KMS-11 (cell line): ENCODE results near the gene DENND1A.
A peak's percentile ranks its signal among the peaks of the same experiment; 100 is the strongest.
"Not testable (repeated sequence)": the region's sequence is repeated elsewhere in the genome, so short reads cannot be mapped to it uniquely, and the experiment has no call there.

Source experiments
- H2AFZ ChIP-seq: fragments of 200-600 bp; sonication (generic); 2 replicates; pipeline ENCODE4 v1.6.1; 2016; ENCODE audit warnings: antibody characterized with exemption, mixed run types, low read depth
- H3K27ac ChIP-seq: fragments of 200-600 bp; sonication (generic); 2 replicates; pipeline ENCODE4 v1.6.1; 2016; ENCODE audit warnings: mild to moderate bottlenecking, mixed run types
- H3K27me3 ChIP-seq: fragments of 200-600 bp; sonication (generic); 2 replicates; pipeline ENCODE4 v1.6.1; 2017; ENCODE audit warnings: mild to moderate bottlenecking, low read depth, mixed run types, moderate library complexity; ENCODE audit not compliant: insufficient read depth
- H3K36me3 ChIP-seq: fragments of 200-600 bp; sonication (generic); 2 replicates; pipeline ENCODE4 v1.6.1; 2017; ENCODE audit warnings: mild to moderate bottlenecking, mixed run types; ENCODE audit not compliant: insufficient read depth
- H3K4me1 ChIP-seq: fragments of 200-600 bp; sonication (generic); 2 replicates; pipeline ENCODE4 v1.6.1; 2016; ENCODE audit warnings: mild to moderate bottlenecking, low read depth, mixed run types; ENCODE audit not compliant: poor library complexity, severe bottlenecking
- H3K4me2 ChIP-seq: fragments of 200-600 bp; sonication (generic); 2 replicates; pipeline ENCODE4 v1.7.0; 2016; ENCODE audit warnings: mild to moderate bottlenecking, mixed run types
- H3K4me3 ChIP-seq: fragments of 200-600 bp; sonication (generic); IDR thresholded peaks from 2 replicates; pipeline ENCODE4 v1.6.1; 2017; ENCODE audit warnings: low read depth, low read length, mixed read lengths; ENCODE audit not compliant: insufficient read depth
- H3K79me2 ChIP-seq: fragments of 200-600 bp; sonication (generic); 2 replicates; pipeline ENCODE4 v1.6.1; 2016; ENCODE audit warnings: low read depth, mixed run types; ENCODE audit not compliant: insufficient read depth
- H3K9ac ChIP-seq: fragments of 200-600 bp; sonication (generic); 2 replicates; pipeline ENCODE4 v1.6.1; 2016; ENCODE audit warnings: mild to moderate bottlenecking, mixed run types
- H4K20me1 ChIP-seq: fragments of 200-600 bp; sonication (generic); 2 replicates; pipeline ENCODE4 v1.6.1; 2016; ENCODE audit warnings: mild to moderate bottlenecking, mixed run types; ENCODE audit not compliant: insufficient read depth
- TF ChIP-seq, protein P1 (sequence below): fragments of 200-600 bp; sonication (generic); conservative IDR thresholded peaks from 2 replicates; pipeline ENCODE4 v1.6.1; 2017; ENCODE audit warnings: low read depth, mild to moderate bottlenecking, antibody characterized with exemption, low read length, moderate library complexity, mixed read lengths

Gene DENND1A, protein sequence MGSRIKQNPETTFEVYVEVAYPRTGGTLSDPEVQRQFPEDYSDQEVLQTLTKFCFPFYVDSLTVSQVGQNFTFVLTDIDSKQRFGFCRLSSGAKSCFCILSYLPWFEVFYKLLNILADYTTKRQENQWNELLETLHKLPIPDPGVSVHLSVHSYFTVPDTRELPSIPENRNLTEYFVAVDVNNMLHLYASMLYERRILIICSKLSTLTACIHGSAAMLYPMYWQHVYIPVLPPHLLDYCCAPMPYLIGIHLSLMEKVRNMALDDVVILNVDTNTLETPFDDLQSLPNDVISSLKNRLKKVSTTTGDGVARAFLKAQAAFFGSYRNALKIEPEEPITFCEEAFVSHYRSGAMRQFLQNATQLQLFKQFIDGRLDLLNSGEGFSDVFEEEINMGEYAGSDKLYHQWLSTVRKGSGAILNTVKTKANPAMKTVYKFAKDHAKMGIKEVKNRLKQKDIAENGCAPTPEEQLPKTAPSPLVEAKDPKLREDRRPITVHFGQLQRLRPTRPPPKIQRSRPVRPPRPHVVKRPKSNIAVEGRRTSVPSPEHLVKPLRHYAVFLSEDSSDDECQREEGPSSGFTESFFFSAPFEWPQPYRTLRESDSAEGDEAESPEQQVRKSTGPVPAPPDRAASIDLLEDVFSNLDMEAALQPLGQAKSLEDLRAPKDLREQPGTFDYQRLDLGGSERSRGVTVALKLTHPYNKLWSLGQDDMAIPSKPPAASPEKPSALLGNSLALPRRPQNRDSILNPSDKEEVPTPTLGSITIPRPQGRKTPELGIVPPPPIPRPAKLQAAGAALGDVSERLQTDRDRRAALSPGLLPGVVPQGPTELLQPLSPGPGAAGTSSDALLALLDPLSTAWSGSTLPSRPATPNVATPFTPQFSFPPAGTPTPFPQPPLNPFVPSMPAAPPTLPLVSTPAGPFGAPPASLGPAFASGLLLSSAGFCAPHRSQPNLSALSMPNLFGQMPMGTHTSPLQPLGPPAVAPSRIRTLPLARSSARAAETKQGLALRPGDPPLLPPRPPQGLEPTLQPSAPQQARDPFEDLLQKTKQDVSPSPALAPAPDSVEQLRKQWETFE

DNA sequence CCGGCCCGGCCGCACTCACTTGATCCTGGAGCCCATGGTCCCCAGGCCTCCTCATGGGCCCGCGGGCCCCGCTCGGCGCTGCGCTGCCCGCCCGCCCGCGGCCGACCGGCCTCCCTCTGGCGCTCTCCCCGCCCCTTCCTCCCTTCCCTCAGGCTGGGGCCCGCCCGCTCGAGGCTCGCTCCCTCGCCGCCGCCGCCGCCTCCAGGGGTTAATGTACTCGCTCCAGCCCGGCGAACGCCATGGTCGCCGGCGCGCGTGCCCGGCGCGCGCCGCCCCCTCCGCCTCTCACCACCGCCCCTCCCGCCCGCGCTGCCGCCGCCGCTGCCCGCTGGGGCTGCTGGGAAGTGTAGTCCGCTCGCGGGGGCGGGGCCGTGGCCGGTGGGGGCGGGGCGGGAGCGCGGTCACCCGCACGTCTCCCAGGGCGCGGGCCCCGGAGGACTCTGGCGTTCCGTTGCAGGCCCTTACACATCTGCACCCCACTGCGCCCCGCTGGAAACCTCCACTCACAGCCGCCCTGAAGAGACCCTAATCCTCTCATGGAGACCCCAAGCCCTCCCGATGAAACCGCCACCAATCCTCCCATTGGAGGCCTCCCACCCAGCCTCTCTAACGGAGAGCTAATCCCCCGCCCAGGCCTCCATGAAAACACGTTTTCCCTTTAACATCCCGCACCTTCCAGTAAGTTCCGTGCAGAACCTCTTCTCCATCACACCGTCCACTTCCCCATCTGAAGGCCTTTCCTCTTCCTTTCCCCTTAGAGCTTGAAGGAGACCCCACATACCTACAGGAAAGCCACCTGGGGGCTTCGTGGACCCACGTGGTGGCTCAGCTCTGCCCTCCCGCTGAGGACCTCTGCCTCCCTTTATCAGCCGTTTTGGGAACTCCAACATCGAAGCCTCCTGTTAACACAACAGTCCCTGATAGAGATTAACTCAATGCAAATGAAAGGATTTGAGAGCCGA lies at the start of gene DENND1A:
Gene DENND1A, minus strand, starts transcription at position 257 of the 962 bp plus-strand sequence. Its CDS starts 221 bp downstream, at position 36.
- Histone ChIP-seq H3K36me3 (no peaks in the 10 kb centered on the region), H3K4me2 (peak within 1 kb of the TSS; percentile 100), H2AFZ (peak within 1 kb of the TSS; percentile 95), H3K4me1 (peaks cover 34% of the 10 kb centered on the region), H3K9ac (peak within 1 kb of the TSS; percentile 49; the same call in 1 of the 2 replicates), H4K20me1 (no peaks in the 10 kb centered on the region), H3K27ac (peak within 1 kb of the TSS; percentile 35; the same call in 1 of the 2 replicates), H3K27me3 (no peaks in the 10 kb centered on the region), H3K4me3 (no peak within 1 kb of the TSS), H3K79me2 (peaks cover 20% of the 10 kb centered on the region; the same call in 1 of the 2 replicates)
- TF ChIP-seq, protein P1, sequence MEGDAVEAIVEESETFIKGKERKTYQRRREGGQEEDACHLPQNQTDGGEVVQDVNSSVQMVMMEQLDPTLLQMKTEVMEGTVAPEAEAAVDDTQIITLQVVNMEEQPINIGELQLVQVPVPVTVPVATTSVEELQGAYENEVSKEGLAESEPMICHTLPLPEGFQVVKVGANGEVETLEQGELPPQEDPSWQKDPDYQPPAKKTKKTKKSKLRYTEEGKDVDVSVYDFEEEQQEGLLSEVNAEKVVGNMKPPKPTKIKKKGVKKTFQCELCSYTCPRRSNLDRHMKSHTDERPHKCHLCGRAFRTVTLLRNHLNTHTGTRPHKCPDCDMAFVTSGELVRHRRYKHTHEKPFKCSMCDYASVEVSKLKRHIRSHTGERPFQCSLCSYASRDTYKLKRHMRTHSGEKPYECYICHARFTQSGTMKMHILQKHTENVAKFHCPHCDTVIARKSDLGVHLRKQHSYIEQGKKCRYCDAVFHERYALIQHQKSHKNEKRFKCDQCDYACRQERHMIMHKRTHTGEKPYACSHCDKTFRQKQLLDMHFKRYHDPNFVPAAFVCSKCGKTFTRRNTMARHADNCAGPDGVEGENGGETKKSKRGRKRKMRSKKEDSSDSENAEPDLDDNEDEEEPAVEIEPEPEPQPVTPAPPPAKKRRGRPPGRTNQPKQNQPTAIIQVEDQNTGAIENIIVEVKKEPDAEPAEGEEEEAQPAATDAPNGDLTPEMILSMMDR: no peak

GRCh38 chr9:123978981-123979380 lies 49.1 kb upstream of the DENND1A start:
- no peak overlapping the region for H3K9ac ChIP-seq
- TF ChIP-seq, protein P1: no peak
- no peaks in the 10 kb centered on the region for H3K36me3 ChIP-seq
- H3K27me3 ChIP-seq: no peaks in the 10 kb centered on the region
- no peak overlapping the region for H3K27ac ChIP-seq
- no peak overlapping the region for H3K4me2 ChIP-seq
- no peaks in the 10 kb centered on the region for H3K4me1 ChIP-seq
- H4K20me1 ChIP-seq: no peaks in the 10 kb centered on the region
- no peak overlapping the region for H3K4me3 ChIP-seq
- H2AFZ ChIP-seq: no peak overlapping the region
- H3K79me2 ChIP-seq: no peaks in the 10 kb centered on the region

DNA sequence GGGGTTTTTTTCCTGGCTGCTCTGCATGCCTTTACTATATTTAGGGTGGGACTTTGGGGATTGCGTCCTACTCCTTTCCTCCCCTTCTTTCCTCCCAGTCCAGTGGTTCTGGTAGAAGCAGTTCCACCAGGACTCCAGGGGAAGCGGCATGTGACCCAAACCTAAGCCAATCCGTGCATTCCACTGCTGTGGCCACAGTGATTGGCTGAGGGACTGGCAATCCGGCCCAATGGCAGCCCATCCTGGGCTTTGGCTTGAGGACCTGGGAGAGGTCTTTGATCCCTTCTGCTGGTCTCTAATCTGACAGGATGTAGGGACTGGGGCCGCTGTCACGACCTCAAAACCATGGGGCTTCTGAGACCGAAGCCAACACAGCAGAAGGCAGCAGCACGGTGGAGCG lies 46.7 kb upstream of the DENND1A start:
- H3K36me3 ChIP-seq, H3K4me3 ChIP-seq, H4K20me1 ChIP-seq, H3K9ac ChIP-seq, H3K4me2 ChIP-seq, H3K27ac ChIP-seq, H3K79me2 ChIP-seq, H3K4me1 ChIP-seq, H2AFZ ChIP-seq, H3K27me3 ChIP-seq: not testable (repeated sequence)

- Histone ChIP-seq H2AFZ (no peak overlapping the region), H3K36me3 (no peaks in the 10 kb centered on the region), H3K4me2 (no peak overlapping the region), H3K4me1 (no peaks in the 10 kb centered on the region), H3K9ac (no peak overlapping the region), H3K27me3 (no peaks in the 10 kb centered on the region), H3K4me3 (no peak overlapping the region), H4K20me1 (no peaks in the 10 kb centered on the region), H3K27ac (no peak overlapping the region), H3K79me2 (no peaks in the 10 kb centered on the region)
- TF ChIP-seq, protein P1: no peak
Observed at GRCh38 chr9:123975871-123976270, 45.9 kb upstream of the DENND1A start.
